H1 (cell line): ENCODE measurements around the gene EXOC3L1. TPM values are rescaled to one million over a fixed set of nuclear protein-coding genes. Genes with fewer than 3 reads are reported as not detected.
A peak's percentile ranks its signal among the peaks of the same experiment; 100 is the strongest.

ENCODE experiments used
- EZH2 ChIP-seq: fragments of 200-600 bp; sonication (generic); IDR thresholded peaks from 2 replicates; pipeline ENCODE4 v1.7.1; 2012; ENCODE audit warnings: low read depth, mild to moderate bottlenecking, moderate library complexity, low read length, inconsistent platforms; ENCODE audit not compliant: severe bottlenecking
- POLR2AphosphoS5 ChIP-seq: IDR thresholded peaks from 2 replicates; pipeline ENCODE4 v1.6.1; 2011; ENCODE audit warnings: low read depth, low read length
- SIN3A ChIP-seq, 2 experiments: IDR thresholded peaks in 1 of 2; conservative IDR thresholded peaks in 1 of 2; 2 replicates each; pipeline ENCODE4 v1.6.1; 2011 to 2012; ENCODE audit warnings: low read length in 2 of 2, improper control_type of control experiment in 1 of 2, low read depth in 1 of 2, mild to moderate bottlenecking in 1 of 2
- polyA plus RNA-seq, 7 experiments: library from polyadenylated mRNA; depleted of rRNA in 3 of 7; stranded (reverse) in 5 of 7; unstranded in 2 of 7; fragments of >200 nt in 5 of 7; fragments of 200-250 nt in 2 of 7; gene quantifications; 1 replicate in 5 of 7; 2 replicates in 1 of 7; 4 replicates in 1 of 7; pipeline versions ENCODE4 v1.2.1 to v1.2.3, GENCODE V29; 2011 to 2013; ENCODE audit warnings: missing spikeins in 2 of 7, mixed read lengths in 2 of 7
- total RNA-seq: library from RNA; stranded (reverse); fragmentation: NEBNext Ultra II Directional; extraction: Animal tissue kit (Norgen Biotek cat#: 25700); gene quantifications from 2 replicates; pipeline ENCODE4 v1.2.1, GENCODE V29; 2021
- TF ChIP-seq, protein P1 (sequence below): IDR thresholded peaks from 2 replicates; pipeline ENCODE4 v1.6.1; 2011; ENCODE audit warnings: low read depth, mild to moderate bottlenecking, low read length; ENCODE audit not compliant: insufficient read depth
- TF ChIP-seq, protein P2 (sequence below): IDR thresholded peaks from 2 replicates; pipeline ENCODE4 v1.6.1; 2012; ENCODE audit warnings: inconsistent platforms
- TF ChIP-seq, protein P3 (sequence below): IDR thresholded peaks from 2 replicates; pipeline ENCODE4 v1.6.1; 2011; ENCODE audit warnings: low read length, improper control_type of control experiment

The EXOC3L1 gene
- total and polyA plus RNA-seq, 2 of the 8 experiments (the other 6 are each of a cell fraction or from before 2014, with no cell fraction given): 1.3 TPM

DNA sequence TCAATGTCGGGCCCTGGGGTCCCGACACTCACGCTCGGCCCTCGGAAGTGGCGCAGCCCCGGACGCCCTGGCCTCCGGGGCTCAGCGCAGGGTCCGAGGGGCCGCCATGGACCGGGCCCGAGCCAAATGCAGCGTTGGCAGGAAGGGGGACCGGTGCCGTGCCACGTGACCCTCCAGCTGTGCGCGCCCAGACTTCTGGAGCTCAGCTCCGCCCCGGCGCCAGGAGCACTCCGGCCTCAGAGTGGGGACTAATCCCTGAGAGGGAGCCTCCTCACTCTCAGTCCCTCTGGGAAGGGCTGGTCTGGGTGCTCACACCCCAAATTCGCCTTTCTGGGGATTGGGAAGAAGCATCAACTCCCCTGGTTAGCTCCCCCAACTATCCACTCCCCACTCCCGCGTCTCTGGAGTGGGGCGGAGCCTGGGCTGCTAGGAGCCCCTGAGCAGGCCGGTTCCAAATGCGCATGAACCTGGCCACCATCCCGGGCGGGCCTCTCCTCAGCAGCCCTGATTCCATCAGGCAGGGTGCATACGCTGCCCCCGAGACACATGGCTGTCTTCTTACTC, 39.0 kb downstream of the EXOC3L1 start, which contains the start of gene B3GNT9 (continued):
- TF ChIP-seq SIN3A (conservative IDR thresholded peaks at IDR 0.05 in 1 of 2, IDR thresholded peaks at IDR 0.05 in 1 of 2; ENCODE audit: low read depth in 1 of 2, low read length in 2 of 2) (peak in 1 of 2 experiments; percentile 22; a peak in 1 of 4 replicates), POLR2AphosphoS5 (no peak), EZH2 (peak; percentile 40)
- TF ChIP-seq, protein P1, sequence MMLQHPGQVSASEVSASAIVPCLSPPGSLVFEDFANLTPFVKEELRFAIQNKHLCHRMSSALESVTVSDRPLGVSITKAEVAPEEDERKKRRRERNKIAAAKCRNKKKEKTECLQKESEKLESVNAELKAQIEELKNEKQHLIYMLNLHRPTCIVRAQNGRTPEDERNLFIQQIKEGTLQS: 0 out of 2 replicates have a peak, but pooled peaks have one; percentile 59
- TF ChIP-seq, protein P2, sequence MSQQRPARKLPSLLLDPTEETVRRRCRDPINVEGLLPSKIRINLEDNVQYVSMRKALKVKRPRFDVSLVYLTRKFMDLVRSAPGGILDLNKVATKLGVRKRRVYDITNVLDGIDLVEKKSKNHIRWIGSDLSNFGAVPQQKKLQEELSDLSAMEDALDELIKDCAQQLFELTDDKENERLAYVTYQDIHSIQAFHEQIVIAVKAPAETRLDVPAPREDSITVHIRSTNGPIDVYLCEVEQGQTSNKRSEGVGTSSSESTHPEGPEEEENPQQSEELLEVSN: peak; percentile 59
- TF ChIP-seq, protein P3, sequence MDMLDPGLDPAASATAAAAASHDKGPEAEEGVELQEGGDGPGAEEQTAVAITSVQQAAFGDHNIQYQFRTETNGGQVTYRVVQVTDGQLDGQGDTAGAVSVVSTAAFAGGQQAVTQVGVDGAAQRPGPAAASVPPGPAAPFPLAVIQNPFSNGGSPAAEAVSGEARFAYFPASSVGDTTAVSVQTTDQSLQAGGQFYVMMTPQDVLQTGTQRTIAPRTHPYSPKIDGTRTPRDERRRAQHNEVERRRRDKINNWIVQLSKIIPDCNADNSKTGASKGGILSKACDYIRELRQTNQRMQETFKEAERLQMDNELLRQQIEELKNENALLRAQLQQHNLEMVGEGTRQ: peak; percentile 82
